ENCODE results near the gene PADI3.
"Not testable (repeated sequence)": the region's sequence is repeated elsewhere in the genome, so short reads cannot be mapped to it uniquely, and the experiment has no call there.

The PADI3 gene

GRCh38 chr1:17239420-17239819 lies 9.5 kb upstream of the PADI3 start:
- in situ Hi-C loops (cut with MboI; ENCODE audit: low sequenced_read_pairs), result loop anchor here (10.0 kb wide), 1 partner anchor 175 kb away; no protein-coding TSS in a partner anchor

- in situ Hi-C loops (cut with MboI; ENCODE audit: low sequenced_read_pairs), result not testable (repeated sequence)
Measured at GRCh38 chr1:17241011-17241779, 7.7 kb upstream of the PADI3 start.

- in situ Hi-C loops (cut with MboI; ENCODE audit: low sequenced_read_pairs), result not testable (repeated sequence)
Measured at GRCh38 chr1:17241780-17242074, 7.2 kb upstream of the PADI3 start.

GRCh38 chr1:17243274-17243673 lies 5.6 kb upstream of the PADI3 start:
- in situ Hi-C loops (cut with MboI; ENCODE audit: low sequenced_read_pairs), result no loop called here

- in situ Hi-C loops (cut with MboI; ENCODE audit: low sequenced_read_pairs), result no loop called here
Measured at GRCh38 chr1:17244821-17245740, 3.8 kb upstream of the PADI3 start.

GRCh38 chr1:17245816-17246325 lies 3.0 kb upstream of the PADI3 start:
- in situ Hi-C loops (cut with MboI; ENCODE audit: low sequenced_read_pairs), result no loop called here

- in situ Hi-C loops (cut with MboI; ENCODE audit: low sequenced_read_pairs), result no loop called here
Measured at GRCh38 chr1:17246971-17247370, 1.9 kb upstream of the PADI3 start.

GRCh38 chr1:17250601-17251000 lies 1.7 kb downstream of the PADI3 start:
- in situ Hi-C loops (cut with MboI; ENCODE audit: low sequenced_read_pairs), result no loop called here

- in situ Hi-C loops (cut with MboI; ENCODE audit: low sequenced_read_pairs), result no loop called here
Measured at GRCh38 chr1:17251246-17251645, 2.3 kb downstream of the PADI3 start.

- in situ Hi-C loops (cut with MboI; ENCODE audit: low sequenced_read_pairs), result no loop called here
Measured at GRCh38 chr1:17251701-17252376, 2.9 kb downstream of the PADI3 start.

- in situ Hi-C loops (cut with MboI; ENCODE audit: low sequenced_read_pairs), result no loop called here
Measured at GRCh38 chr1:17255336-17255735, 6.4 kb downstream of the PADI3 start.

- in situ Hi-C loops (cut with MboI; ENCODE audit: low sequenced_read_pairs), result no loop called here
Measured at GRCh38 chr1:17258116-17258757, 9.3 kb downstream of the PADI3 start.

- in situ Hi-C loops (cut with MboI; ENCODE audit: low sequenced_read_pairs), result no loop called here
Measured at GRCh38 chr1:17258758-17259130, 9.8 kb downstream of the PADI3 start.

- in situ Hi-C loops (cut with MboI; ENCODE audit: low sequenced_read_pairs), result no loop called here
Measured at GRCh38 chr1:17259233-17259873, 10.5 kb downstream of the PADI3 start.

GRCh38 chr1:17260264-17260663 lies 11.4 kb downstream of the PADI3 start:
- in situ Hi-C loops (cut with MboI; ENCODE audit: low sequenced_read_pairs), result no loop called here

- in situ Hi-C loops (cut with MboI; ENCODE audit: low sequenced_read_pairs), result no loop called here
Measured at GRCh38 chr1:17260738-17261137, 11.8 kb downstream of the PADI3 start.

GRCh38 chr1:17263936-17264335 lies 15.0 kb downstream of the PADI3 start:
- in situ Hi-C loops (cut with MboI; ENCODE audit: low sequenced_read_pairs), result no loop called here

- in situ Hi-C loops (cut with MboI; ENCODE audit: low sequenced_read_pairs), result no loop called here
Measured at GRCh38 chr1:17264470-17264869, 15.6 kb downstream of the PADI3 start.

GRCh38 chr1:17265162-17265561 lies 16.3 kb downstream of the PADI3 start:
- in situ Hi-C loops (cut with MboI; ENCODE audit: low sequenced_read_pairs), result no loop called here

GRCh38 chr1:17265950-17266349 lies 17.1 kb downstream of the PADI3 start:
- in situ Hi-C loops (cut with MboI; ENCODE audit: low sequenced_read_pairs), result no loop called here

Measured in HL-60/S4 treated with retinoic acid at 250 ng/mL for 4 days and 3 days (cell line).